HCT116 (cell line): ENCODE data around the gene ARMH3. TPM values are rescaled to one million over a fixed set of nuclear protein-coding genes. Genes with fewer than 3 reads are reported as not detected.

Experiments used
- ATAC-seq: fragments of 200-7000 bp; cut with Tn5 transposase; 2 replicates; pipeline ENCODE4 v1.9.1; 2020; ENCODE audit warnings: mild to moderate bottlenecking, moderate library complexity
- BruUV-seq: library from RNA; stranded (reverse); fragments of 400-500 nt; replicated peaks from 2 replicates; lab custom pipeline; 2021; lab: Mats Ljungman, UMichigan
- CTCF ChIA-PET: fragments of 300-600 bp; sonication (Branson Sonifier 250); formaldehyde crosslinking; loops from one replicate; lab custom pipeline; 2021; ENCODE audit warnings: antibody characterized with exemption; lab: Charles Lee
- POLR2A ChIA-PET: fragments of 300-600, 350-600 bp; sonication (Branson Sonifier 250); formaldehyde crosslinking; loops from one replicate; lab custom pipeline; 2021; ENCODE audit warnings: antibody characterized with exemption; lab: Charles Lee
- RAD21 ChIA-PET, 2 experiments: fragments of 300-600 bp; sonication (Branson Sonifier 250); formaldehyde crosslinking; loops; one replicate each; lab custom pipeline; 2023; ENCODE audit warnings: low total read pairs in 2 of 2; ENCODE audit not compliant: uncharacterized antibody in 2 of 2, unreplicated experiment in 2 of 2, low non-redundant PET in 1 of 2; lab: Charles Lee
- DNase-seq: peaks from one replicate; pipeline ENCODE4 v3.0.0-alpha.2; 2010; ENCODE audit warnings: low read depth, low spot score
- H2AFZ ChIP-seq: fragments of 200-600 bp; shearing (Covaris generic), sonication (generic); 2 replicates; pipeline ENCODE4 v1.6.1; 2017; ENCODE audit warnings: low read depth, mixed run types, mixed read lengths, antibody characterized with exemption, low read length; ENCODE audit not compliant: poor library complexity, severe bottlenecking
- H3K27ac ChIP-seq: 2 replicates; pipeline ENCODE4 v1.5.1; 2012; ENCODE audit warnings: low read depth, low read length
- H3K27me3 ChIP-seq: fragments of 200-600 bp; sonication (generic); 2 replicates; pipeline ENCODE4 v1.6.1; 2016; ENCODE audit warnings: mixed run types, low read length, mixed read lengths; ENCODE audit not compliant: insufficient read depth
- H3K36me3 ChIP-seq, 2 experiments: fragments of 200-500 bp in 1 of 2; fragments of 200-600 bp in 1 of 2; sonication (Bioruptor generic) in 1 of 2; sonication (generic) in 1 of 2; 2 replicates each; pipeline versions ENCODE4 v1.5.1 to v1.6.1; 2014 to 2016; ENCODE audit warnings: low read length in 2 of 2, inconsistent platforms in 1 of 2, mixed read lengths in 1 of 2, mixed run types in 1 of 2; ENCODE audit not compliant: insufficient read depth in 2 of 2, control insufficient read depth in 1 of 2
- H3K4me1 ChIP-seq, 2 experiments: fragments of 200-600 bp in 1 of 2; sonication (generic) in 1 of 2; 2 replicates each; pipeline versions ENCODE4 v1.5.1 to v1.6.1; 2012 to 2017; ENCODE audit warnings: low read length in 2 of 2, inconsistent platforms in 1 of 2, mild to moderate bottlenecking in 1 of 2, mixed read lengths in 1 of 2, mixed run types in 1 of 2, moderate library complexity in 1 of 2; ENCODE audit not compliant: insufficient read depth in 2 of 2, control insufficient read depth in 1 of 2
- H3K4me2 ChIP-seq: fragments of 200-600 bp; sonication (generic); 2 replicates; pipeline ENCODE4 v1.6.1; 2017; ENCODE audit warnings: mixed run types, low read length, mixed read lengths
- H3K4me3 ChIP-seq, 2 experiments: fragments of 200-600 bp in 1 of 2; sonication (generic) in 1 of 2; replicated peaks in 1 of 2; 2 replicates each; pipeline ENCODE4 v1.5.1; 2011 to 2016; ENCODE audit warnings: low read length in 2 of 2, control low read depth in 1 of 2, low read depth in 1 of 2, mild to moderate bottlenecking in 1 of 2, mixed read lengths in 1 of 2, mixed run types in 1 of 2
- H3K79me2 ChIP-seq: fragments of 200-600 bp; sonication (generic); 2 replicates; pipeline ENCODE4 v1.6.1; 2017; ENCODE audit warnings: mild to moderate bottlenecking, mixed run types, low read length, moderate library complexity, mixed read lengths; ENCODE audit not compliant: insufficient read depth
- H3K9ac ChIP-seq: fragments of 200-600 bp; sonication (generic); 2 replicates; pipeline ENCODE4 v1.6.1; 2016; ENCODE audit warnings: low read length, mixed read lengths
- H3K9me2 ChIP-seq: fragments of 200-600 bp; sonication (generic), shearing (Covaris generic); 2 replicates; pipeline ENCODE4 v1.6.1; 2017; ENCODE audit warnings: mixed run types, mild to moderate bottlenecking, moderate library complexity; ENCODE audit not compliant: insufficient read depth
- H3K9me3 ChIP-seq, 2 experiments: fragments of 200-500 bp in 1 of 2; fragments of 200-600 bp in 1 of 2; sonication (Bioruptor generic) in 1 of 2; sonication (generic) in 1 of 2; 2 replicates each; pipeline ENCODE4 v1.6.1; 2014 to 2017; ENCODE audit warnings: low read length in 2 of 2, mixed read lengths in 2 of 2, inconsistent platforms in 1 of 2, low read depth in 1 of 2, mild to moderate bottlenecking in 1 of 2, mixed run types in 1 of 2, moderate library complexity in 1 of 2; ENCODE audit not compliant: control insufficient read depth in 1 of 2, insufficient read depth in 1 of 2
- H4K20me1 ChIP-seq: fragments of 200-600 bp; sonication (generic), shearing (Covaris generic); 2 replicates; pipeline ENCODE4 v1.6.1; 2017; ENCODE audit warnings: mixed run types, mild to moderate bottlenecking, moderate library complexity; ENCODE audit not compliant: insufficient read depth
- CBX3 ChIP-seq: IDR thresholded peaks from 2 replicates; pipeline ENCODE4 v1.6.1; 2012; ENCODE audit warnings: low read depth
- CEBPB ChIP-seq: IDR thresholded peaks from 2 replicates; pipeline ENCODE4 v1.6.1; 2012; ENCODE audit warnings: low read depth
- EGR1 ChIP-seq: IDR thresholded peaks from 2 replicates; pipeline ENCODE4 v1.6.1; 2012; ENCODE audit warnings: low read depth
- ELF1 ChIP-seq: IDR thresholded peaks from 2 replicates; pipeline ENCODE4 v1.6.1; 2012; ENCODE audit warnings: low read depth, borderline replicate concordance
- JUND ChIP-seq: IDR thresholded peaks from 2 replicates; pipeline ENCODE4 v1.6.1; 2012
- POLR2AphosphoS5 ChIP-seq: IDR thresholded peaks from 2 replicates; pipeline ENCODE4 v1.6.1; 2011; ENCODE audit warnings: mild to moderate bottlenecking, low read depth, low read length, moderate library complexity
- SIN3A ChIP-seq: IDR thresholded peaks from 2 replicates; pipeline ENCODE4 v1.6.1; 2012; ENCODE audit warnings: low read depth
- SP1 ChIP-seq: IDR thresholded peaks from 2 replicates; pipeline ENCODE4 v1.6.1; 2012; ENCODE audit warnings: low read depth
- SRF ChIP-seq: IDR thresholded peaks from 2 replicates; pipeline ENCODE4 v1.6.1; 2012; ENCODE audit warnings: low read depth
- YY1 ChIP-seq: IDR thresholded peaks from 2 replicates; pipeline ENCODE4 v1.6.1; 2011; ENCODE audit warnings: low read length, low read depth, moderate library complexity, mild to moderate bottlenecking; ENCODE audit not compliant: insufficient replicate concordance; ENCODE audit errors: extremely low read depth
- ZFX ChIP-seq: fragments of 450-650 bp; IDR thresholded peaks from 2 replicates; pipeline ENCODE4 v1.6.1; 2017
- ZNF274 ChIP-seq: fragments of 200-500 bp; sonication (Bioruptor generic); IDR thresholded peaks from 2 replicates; pipeline ENCODE4 v1.6.1; 2014; ENCODE audit warnings: mild to moderate bottlenecking, low read depth, low read length, inconsistent platforms
- intact Hi-C: fragments of 100-400 bp; cut with micrococcal nuclease; formaldehyde crosslinking; loops from 2 replicates; pipeline ENCODE4 v1.10.0; 2022
- total RNA-seq: library from RNA; stranded (reverse); gene quantifications from one replicate; pipeline ENCODE4 v1.2.1, GENCODE V29; 2021; ENCODE audit not compliant: unreplicated experiment
- TF ChIP-seq, protein P1 (sequence below): IDR thresholded peaks from 2 replicates; pipeline ENCODE4 v1.6.1; 2011; ENCODE audit warnings: mild to moderate bottlenecking, low read length, moderate library complexity; ENCODE audit not compliant: insufficient replicate concordance; ENCODE audit errors: extremely low read depth
- TF ChIP-seq, protein P2 (sequence below): IDR thresholded peaks from 2 replicates; pipeline ENCODE4 v1.6.1; 2012
- TF ChIP-seq, protein P3 (sequence below): IDR thresholded peaks from 2 replicates; pipeline ENCODE4 v1.6.1; 2012

Gene ARMH3
- total RNA-seq, 1 experiment from 2014 or later: 30.4 TPM

DNA sequence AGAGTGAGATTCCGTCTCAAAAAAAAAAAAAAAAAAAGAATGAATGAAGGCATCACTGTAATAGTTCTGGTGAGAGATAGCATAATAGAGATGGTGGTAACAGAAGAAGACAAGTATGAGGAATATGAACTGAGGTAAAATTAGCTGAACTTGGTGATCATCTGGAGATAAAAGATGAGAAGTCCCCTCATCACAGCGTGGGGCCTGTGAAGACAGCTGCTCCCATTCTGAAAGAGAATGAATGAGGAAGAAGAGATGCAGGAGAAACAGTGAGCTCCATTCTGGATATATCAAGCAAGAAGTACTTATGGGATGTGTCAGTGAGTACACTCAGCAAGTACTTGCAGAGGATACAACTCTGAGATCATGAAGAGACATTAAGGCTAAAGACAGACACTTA is 28.7 kb downstream of the ARMH3 start:
- Histone ChIP-seq H3K27me3 (no peaks in the 10 kb centered on the region), H3K79me2 (no peaks in the 10 kb centered on the region), H3K4me1 (no peaks in the 10 kb centered on the region), H3K9me3 (no peaks in the 10 kb centered on the region), H3K9me2 (no peaks in the 10 kb centered on the region), H3K27ac (no peak overlapping the region), H3K36me3 (peaks cover 18 to 37% of the 10 kb centered on the region in 2 experiments; a peak in 3 of 4 replicates), H3K4me3 (no peak overlapping the region), H3K4me2 (no peak overlapping the region), H3K9ac (no peak overlapping the region), H2AFZ (no peak overlapping the region), H4K20me1 (no peaks in the 10 kb centered on the region)
- DNase-seq (no peak), ATAC-seq (no peak)
- TF ChIP-seq, protein P1, sequence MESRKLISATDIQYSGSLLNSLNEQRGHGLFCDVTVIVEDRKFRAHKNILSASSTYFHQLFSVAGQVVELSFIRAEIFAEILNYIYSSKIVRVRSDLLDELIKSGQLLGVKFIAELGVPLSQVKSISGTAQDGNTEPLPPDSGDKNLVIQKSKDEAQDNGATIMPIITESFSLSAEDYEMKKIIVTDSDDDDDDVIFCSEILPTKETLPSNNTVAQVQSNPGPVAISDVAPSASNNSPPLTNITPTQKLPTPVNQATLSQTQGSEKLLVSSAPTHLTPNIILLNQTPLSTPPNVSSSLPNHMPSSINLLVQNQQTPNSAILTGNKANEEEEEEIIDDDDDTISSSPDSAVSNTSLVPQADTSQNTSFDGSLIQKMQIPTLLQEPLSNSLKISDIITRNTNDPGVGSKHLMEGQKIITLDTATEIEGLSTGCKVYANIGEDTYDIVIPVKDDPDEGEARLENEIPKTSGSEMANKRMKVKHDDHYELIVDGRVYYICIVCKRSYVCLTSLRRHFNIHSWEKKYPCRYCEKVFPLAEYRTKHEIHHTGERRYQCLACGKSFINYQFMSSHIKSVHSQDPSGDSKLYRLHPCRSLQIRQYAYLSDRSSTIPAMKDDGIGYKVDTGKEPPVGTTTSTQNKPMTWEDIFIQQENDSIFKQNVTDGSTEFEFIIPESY: no peak
- TF ChIP-seq ELF1 (no peak), SP1 (no peak), CEBPB (no peak), SIN3A (no peak), POLR2AphosphoS5 (no peak), ZNF274 (no peak), SRF (no peak), JUND (no peak), CBX3 (no peak), YY1 (no peak), EGR1 (no peak), ZFX (no peak)
- TF ChIP-seq, protein P2, sequence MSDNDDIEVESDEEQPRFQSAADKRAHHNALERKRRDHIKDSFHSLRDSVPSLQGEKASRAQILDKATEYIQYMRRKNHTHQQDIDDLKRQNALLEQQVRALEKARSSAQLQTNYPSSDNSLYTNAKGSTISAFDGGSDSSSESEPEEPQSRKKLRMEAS: no peak
- TF ChIP-seq, protein P3, sequence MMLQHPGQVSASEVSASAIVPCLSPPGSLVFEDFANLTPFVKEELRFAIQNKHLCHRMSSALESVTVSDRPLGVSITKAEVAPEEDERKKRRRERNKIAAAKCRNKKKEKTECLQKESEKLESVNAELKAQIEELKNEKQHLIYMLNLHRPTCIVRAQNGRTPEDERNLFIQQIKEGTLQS: no peak
- ChIA-PET POLR2A (no interaction called here), RAD21 (no interaction called here), CTCF (interaction anchor here (1.7 kb wide), 1 partner anchor 187 kb away, joined by 3 read pairs; no protein-coding TSS in a partner anchor)
- BruUV-seq: no TSS peak
- intact Hi-C loops: no loop called here
